ENCODE measurements around the gene RYR2. TPM values are rescaled to one million over a fixed set of nuclear protein-coding genes. Genes with fewer than 3 reads are reported as not detected.
A peak's percentile ranks its signal among the peaks of the same experiment; 100 is the strongest.

The RYR2 gene
- total RNA-seq, 1 experiment from 2014 or later = 0.27 TPM

- peak; percentile 66 for DNase-seq (ENCODE audit: low read depth)
Measured at GRCh38 chr1:237032029-237032428, 10.0 kb upstream of the RYR2 start.

GRCh38 chr1:237033061-237033460 lies 8.9 kb upstream of the RYR2 start:
- no peak for DNase-seq (ENCODE audit: low read depth)

DNA sequence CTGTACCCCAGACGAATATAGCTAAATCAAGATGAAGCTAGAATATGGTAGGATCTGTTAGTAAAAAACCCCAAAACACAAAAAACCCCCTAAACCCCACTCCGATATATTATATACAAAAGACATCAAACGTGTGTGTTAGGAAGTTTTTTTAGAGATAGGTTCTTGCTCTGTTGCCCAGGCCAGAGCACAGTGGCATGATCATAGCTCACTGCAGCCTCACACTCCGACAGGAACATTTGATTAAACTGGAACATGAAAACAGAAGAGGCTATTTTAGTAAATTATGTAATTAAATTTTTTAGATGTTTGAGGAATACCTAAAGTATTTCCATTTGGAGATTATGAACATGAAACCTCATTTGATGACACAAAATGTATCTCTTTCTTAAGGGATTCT lies 8.2 kb upstream of the RYR2 start:
- DNase-seq (ENCODE audit: low read depth) = no peak

DNA sequence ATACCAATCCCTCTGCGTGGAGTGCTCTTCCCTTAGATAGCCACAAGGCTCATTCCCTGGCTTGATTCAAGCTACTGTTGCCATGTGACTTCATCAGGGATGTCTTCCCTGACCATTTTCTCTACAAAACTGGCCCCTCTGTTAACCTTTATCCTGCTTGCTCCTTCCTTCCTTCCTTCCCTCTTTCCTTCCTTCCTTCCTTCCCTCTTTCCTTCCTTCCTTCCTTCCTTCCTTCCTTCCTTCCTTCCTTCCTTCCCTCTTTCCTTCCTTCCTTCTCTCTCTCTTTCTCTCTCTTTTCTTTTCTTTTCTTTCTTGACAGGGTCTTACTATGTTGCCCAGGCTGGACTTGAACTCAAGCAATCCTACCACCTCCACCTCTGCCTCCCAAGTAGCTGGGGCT lies 6.2 kb upstream of the RYR2 start:
- DNase-seq (ENCODE audit: low read depth) = no peak

DNA sequence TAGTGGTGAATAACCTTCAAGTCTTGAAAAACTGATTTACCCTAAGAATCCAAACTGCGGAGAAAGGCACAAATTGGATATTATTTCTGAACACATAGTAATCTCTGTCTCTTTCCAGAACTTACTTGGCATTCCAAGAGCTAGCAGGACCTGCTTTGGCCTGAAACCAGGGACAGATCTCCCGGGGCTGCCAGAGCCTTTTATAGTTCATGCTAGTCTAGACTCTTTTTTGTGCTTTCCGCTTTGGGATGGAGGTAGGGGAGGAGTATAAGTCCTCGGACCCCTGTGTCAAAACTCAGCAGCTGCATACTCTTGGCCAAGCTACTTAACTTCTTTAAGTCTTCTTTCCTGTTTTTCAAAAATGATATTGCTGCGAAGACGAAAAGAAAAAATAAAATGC lies 3.8 kb upstream of the RYR2 start:
- no peak for DNase-seq (ENCODE audit: low read depth)

DNA sequence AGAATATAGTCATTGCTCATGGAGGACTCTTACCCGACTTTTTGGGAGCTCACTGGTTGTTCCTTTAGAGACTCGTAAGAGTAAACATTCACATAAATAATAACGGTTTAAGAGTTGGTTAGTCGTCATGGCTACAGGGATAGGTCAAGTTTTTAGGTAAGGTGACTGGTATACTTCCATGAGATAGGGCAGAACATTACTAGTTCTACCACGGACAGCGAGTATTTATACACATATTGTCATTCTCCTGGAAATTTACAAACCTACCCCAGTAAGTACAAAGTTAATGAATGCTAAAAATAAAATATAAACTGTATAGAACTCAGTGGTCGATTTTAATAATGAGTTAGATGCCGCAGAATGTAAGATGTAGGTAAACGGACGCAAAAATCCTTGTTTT lies 1.2 kb upstream of the RYR2 start:
- no peak for DNase-seq (ENCODE audit: low read depth)

DNA sequence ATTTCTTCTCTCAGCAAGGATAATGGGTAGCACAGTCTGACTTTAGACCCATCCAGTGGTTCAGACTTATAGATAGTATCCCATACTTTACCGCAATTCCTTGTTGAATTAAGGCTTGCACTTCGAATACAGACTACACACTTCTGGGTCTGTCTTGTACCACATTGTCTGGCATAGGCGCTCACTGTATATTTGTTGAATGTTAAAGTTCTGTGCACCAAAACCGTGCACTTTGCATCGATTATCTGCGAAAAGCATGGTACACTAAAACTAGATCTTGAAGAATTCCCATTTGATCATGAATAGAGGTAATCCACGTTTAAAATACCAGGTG lies 556 bp upstream of the RYR2 start:
- no peak for DNase-seq (ENCODE audit: low read depth)

GRCh38 chr1:237042526-237042891 lies 525 bp downstream of the RYR2 start:
- no peak for DNase-seq (ENCODE audit: low read depth)

GRCh38 chr1:237042892-237043576 lies 1.1 kb downstream of the RYR2 start:
- no peak for DNase-seq (ENCODE audit: low read depth)

DNA sequence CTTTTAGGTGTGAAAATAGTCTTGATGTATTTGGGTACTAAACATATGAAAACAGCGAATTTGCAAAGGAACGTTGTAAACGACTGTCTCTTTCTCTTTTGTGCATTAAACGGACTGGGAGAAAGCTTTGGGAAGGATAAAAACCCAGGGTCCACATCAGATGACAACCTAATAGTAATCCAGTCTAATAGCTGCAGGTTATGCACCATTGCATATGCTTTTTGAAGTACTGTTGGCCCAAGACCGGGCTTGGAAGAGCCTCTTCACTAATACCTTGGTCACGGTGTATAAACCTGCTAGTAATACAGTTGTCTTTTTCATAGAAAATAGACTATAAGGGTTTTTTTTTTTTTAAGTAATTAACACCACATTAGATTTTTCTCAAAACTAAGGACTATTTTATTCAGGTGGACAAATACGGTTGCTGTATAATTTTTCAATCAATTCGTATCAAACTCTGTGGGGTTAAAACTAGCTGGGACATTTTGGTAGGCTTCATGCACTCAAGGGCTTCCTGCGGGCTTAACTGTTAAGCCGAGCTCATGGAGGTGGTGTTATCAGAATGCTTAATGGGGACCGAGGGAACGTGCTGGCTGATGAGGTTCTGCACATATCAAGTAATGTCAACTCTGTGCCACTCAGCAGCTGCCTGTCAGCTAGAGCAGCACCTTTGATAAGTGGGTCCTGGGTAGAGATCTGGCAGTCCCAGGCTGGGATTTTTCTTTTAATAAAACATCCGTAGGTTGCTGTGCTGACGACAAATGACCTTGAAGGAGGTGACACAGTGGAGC lies 2.1 kb downstream of the RYR2 start:
- no peak for DNase-seq (ENCODE audit: low read depth)

- no peak for DNase-seq (ENCODE audit: low read depth)
Measured at GRCh38 chr1:237045278-237046016, 3.5 kb downstream of the RYR2 start.

DNA sequence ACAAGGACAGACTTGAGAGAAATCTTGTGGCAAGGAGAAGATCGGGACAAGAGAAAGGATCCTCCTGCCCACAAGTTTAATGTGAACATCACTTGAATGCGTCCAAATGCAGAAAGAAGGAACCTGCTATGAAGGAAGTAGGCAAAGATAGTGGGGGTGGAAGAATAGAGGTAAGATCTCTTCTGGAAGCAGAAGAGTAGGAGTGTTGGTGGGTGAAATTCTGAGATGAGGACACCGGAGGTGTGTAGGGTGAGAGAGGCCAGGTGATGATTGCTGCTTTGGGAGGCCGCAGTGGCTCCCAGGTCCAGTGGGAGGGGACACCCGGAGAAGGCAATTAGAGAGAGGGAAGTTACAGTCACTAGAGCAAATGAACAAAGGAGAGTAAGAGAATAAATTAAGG lies 6.8 kb downstream of the RYR2 start:
- DNase-seq (ENCODE audit: low read depth) = no peak

DNA sequence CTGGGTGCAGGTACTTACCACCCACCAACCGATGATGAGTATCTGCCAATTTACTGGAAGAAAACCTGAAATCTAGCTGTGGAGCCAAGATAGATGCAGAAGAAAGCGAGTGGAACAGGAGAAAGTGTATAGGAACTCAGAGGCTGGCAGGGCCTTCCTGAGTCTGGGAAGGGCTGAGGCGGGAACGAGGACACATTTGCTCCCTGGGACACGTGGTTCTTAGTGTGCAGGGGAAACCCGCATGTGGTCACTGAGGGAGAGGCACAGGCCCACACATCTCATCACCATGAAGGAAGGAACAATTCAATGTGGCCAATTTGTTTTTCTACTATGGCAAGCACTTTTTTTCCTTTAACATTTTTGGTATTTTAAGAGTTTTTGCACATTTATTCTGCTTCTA lies 8.2 kb downstream of the RYR2 start:
- DNase-seq (ENCODE audit: low read depth) = no peak

GRCh38 chr1:237050915-237051314 lies 8.9 kb downstream of the RYR2 start:
- no peak for DNase-seq (ENCODE audit: low read depth)

GRCh38 chr1:237054313-237054712 lies 12.3 kb downstream of the RYR2 start:
- DNase-seq (ENCODE audit: low read depth) = no peak

- no peak for DNase-seq (ENCODE audit: low read depth)
Measured at GRCh38 chr1:237058470-237058869, 16.5 kb downstream of the RYR2 start.

DNA sequence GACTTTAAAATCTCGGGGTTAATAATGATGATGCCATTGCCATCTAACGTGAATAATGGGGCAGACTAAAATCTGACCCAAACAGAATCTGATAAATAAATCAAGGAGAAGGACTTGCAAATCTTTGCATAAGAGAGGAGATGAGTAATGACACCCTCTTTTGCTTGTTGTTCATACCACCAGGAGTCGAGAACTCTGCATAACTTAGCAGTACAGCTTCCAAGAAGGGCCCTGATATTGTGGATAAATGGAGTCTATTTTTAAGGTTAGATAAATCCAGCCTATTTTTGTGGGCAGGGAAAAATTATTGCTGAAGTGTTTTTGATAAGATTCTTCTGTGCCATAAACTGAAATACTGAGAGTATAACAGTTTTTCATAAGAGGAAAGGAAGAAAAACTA lies 17.3 kb downstream of the RYR2 start:
- no peak for DNase-seq (ENCODE audit: low read depth)

DNA sequence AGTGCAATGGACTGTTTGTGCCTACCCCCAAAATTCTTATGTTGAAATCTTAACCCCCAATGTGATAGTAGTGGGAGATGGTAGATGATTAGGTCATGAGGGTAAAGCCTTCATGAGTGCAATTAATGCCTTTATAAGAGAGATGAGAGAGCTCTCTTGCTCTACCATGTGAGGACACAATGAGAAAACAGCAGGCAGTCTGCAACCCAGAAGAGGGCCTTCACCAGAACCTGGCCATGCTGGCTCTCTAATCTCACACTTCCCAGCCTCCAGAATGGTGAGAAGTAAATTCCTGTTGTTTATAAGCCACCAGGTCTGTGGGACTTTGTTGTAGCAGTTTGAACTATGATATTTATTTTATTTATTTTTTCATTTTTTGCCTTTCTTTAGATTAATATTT lies 21.0 kb downstream of the RYR2 start:
- no peak for DNase-seq (ENCODE audit: low read depth)

- DNase-seq (ENCODE audit: low read depth) = no peak
Measured at GRCh38 chr1:237065903-237066302, 23.9 kb downstream of the RYR2 start.

- no peak for DNase-seq (ENCODE audit: low read depth)
Measured at GRCh38 chr1:237070519-237070918, 28.5 kb downstream of the RYR2 start.

DNA sequence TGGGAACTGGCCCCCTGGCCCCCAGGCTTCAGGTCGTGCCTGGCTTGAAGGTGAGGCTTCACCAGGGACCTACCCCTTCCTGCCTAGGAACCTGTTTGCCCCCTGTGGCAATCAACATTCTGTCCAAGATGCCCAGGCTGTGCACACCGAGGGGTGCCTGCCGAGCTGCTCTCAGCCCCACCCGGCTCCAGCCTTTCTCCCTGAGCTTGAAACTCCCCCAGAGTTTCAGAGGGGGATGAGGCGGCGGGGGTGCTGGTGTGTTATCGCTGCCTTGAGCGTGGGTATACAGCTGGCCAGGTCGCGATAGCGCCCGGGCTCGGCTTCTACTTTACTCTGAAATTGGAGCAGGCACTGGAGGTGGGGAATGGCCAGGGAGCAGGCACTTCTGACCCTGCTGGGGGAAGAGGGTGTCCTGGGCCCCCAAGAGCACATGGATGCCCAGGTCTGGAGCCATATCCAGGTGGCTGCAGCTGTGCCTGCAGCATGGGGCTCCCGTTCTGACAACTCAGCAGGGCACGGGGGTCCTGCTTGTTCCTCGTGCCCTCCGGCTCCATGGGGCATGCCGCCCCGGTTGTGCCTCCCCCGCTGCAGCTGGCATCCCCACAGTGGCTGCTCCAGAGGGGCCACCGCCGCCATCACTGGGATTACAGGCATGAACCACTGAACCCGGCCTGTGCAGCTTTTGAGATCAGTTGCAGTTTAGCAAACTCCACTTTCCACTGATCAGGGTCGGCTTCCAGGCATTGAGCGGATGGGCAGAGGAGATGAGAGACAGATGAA lies 29.8 kb downstream of the RYR2 start:
- no peak for DNase-seq (ENCODE audit: low read depth)

Measured in M059J (cell line).